ENCODE results near the gene PRSS53.

PRSS53 gene

DNA sequence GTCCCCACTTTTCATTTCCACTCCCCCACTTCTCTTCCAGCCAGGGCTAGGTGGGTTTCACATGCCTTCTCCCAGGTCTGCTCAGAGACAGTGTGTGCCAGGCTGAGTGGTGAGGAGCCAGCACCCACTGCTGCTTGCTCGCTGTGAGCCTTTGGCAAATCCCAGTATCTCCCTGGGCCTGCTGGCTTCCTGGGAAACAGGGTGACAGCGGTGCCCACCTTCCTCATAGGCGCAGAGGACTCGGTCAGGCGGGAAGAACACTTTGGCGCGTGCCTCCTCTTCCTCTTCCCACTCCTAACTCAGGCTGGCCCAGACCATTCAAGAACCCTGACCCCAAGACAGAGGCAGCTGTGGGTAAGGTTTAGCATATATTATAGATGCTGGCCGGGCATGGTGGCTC lies 456 bp upstream of the PRSS53 start:
- Histone ChIP-seq H3K4me3 (ENCODE audit: low read length, poor library complexity, severe bottlenecking) (no peak overlapping the region), H3F3A (ENCODE audit: low read depth) (no peaks in the 10 kb centered on the region), H3K4me1 (ENCODE audit: insufficient read depth, low read length, poor library complexity, severe bottlenecking) (peaks cover 21% of the 10 kb centered on the region), H3K27me3 (ENCODE audit: insufficient read depth, low read length, poor library complexity, severe bottlenecking) (no peaks in the 10 kb centered on the region), H3K4me2 (ENCODE audit: low read depth, low read length, poor library complexity, severe bottlenecking) (no peak overlapping the region), H3K9me3 (ENCODE audit: insufficient read depth, low read depth, low read length) (no peaks in the 10 kb centered on the region), H2AFZ (ENCODE audit: low read length) (no peak overlapping the region), H3K79me2 (ENCODE audit: insufficient read depth, low read length) (peaks cover 41% of the 10 kb centered on the region), H4K20me1 (ENCODE audit: insufficient read depth, low read length, poor library complexity, severe bottlenecking) (peaks cover 14% of the 10 kb centered on the region), H3K9me2 (replicated peaks; ENCODE audit: low read depth, low read length) (no peaks in the 10 kb centered on the region), H3K9ac (ENCODE audit: low read depth, low read length, poor library complexity, severe bottlenecking) (no peak overlapping the region), H3K36me3 (ENCODE audit: insufficient read depth, low read length) (peaks cover 19% of the 10 kb centered on the region; the same call in 1 of the 2 replicates)
- no peak for TF ChIP-seq EZH2phosphoT487 (IDR thresholded peaks at IDR 0.05; ENCODE audit: borderline replicate concordance)
- TF ChIP-seq, protein P1, sequence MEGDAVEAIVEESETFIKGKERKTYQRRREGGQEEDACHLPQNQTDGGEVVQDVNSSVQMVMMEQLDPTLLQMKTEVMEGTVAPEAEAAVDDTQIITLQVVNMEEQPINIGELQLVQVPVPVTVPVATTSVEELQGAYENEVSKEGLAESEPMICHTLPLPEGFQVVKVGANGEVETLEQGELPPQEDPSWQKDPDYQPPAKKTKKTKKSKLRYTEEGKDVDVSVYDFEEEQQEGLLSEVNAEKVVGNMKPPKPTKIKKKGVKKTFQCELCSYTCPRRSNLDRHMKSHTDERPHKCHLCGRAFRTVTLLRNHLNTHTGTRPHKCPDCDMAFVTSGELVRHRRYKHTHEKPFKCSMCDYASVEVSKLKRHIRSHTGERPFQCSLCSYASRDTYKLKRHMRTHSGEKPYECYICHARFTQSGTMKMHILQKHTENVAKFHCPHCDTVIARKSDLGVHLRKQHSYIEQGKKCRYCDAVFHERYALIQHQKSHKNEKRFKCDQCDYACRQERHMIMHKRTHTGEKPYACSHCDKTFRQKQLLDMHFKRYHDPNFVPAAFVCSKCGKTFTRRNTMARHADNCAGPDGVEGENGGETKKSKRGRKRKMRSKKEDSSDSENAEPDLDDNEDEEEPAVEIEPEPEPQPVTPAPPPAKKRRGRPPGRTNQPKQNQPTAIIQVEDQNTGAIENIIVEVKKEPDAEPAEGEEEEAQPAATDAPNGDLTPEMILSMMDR (conservative IDR thresholded peaks at IDR 0.05; ENCODE audit: low read length): no peak

DNA sequence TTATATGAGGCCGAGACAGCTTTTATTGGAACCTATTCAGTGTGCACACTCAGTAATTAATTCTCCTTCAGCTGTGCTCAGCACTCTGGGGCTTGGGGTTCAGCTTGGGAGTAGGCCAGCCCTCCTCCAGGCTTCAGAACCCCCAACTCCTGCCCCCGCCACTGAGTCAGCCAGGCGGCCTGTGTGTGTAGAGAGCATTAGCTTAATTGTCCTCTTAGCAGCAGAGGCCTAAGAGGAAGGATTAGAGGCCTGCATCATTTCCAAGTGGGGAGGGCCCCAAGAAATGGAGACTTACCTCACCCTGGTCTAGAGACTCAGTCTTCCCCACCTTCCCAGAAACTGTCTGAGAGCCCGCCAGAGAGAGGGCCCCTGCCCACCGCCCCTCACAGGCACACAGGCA lies 772 bp downstream of the PRSS53 start:
- Histone ChIP-seq H3K9ac (ENCODE audit: low read depth, low read length, poor library complexity, severe bottlenecking) (no peak overlapping the region), H3K9me2 (replicated peaks; ENCODE audit: low read depth, low read length) (no peaks in the 10 kb centered on the region), H3K27me3 (ENCODE audit: insufficient read depth, low read length, poor library complexity, severe bottlenecking) (no peaks in the 10 kb centered on the region), H3K36me3 (ENCODE audit: insufficient read depth, low read length) (peaks cover 30% of the 10 kb centered on the region; the same call in 1 of the 2 replicates), H3K79me2 (ENCODE audit: insufficient read depth, low read length) (peaks cover 29% of the 10 kb centered on the region; the same call in 1 of the 2 replicates), H3K9me3 (ENCODE audit: insufficient read depth, low read depth, low read length) (no peaks in the 10 kb centered on the region), H3K4me2 (ENCODE audit: low read depth, low read length, poor library complexity, severe bottlenecking) (no peak overlapping the region), H3F3A (ENCODE audit: low read depth) (no peaks in the 10 kb centered on the region), H3K4me3 (ENCODE audit: low read length, poor library complexity, severe bottlenecking) (no peak overlapping the region), H4K20me1 (ENCODE audit: insufficient read depth, low read length, poor library complexity, severe bottlenecking) (peaks cover 15% of the 10 kb centered on the region), H3K4me1 (ENCODE audit: insufficient read depth, low read length, poor library complexity, severe bottlenecking) (peaks cover 15% of the 10 kb centered on the region), H2AFZ (ENCODE audit: low read length) (no peak overlapping the region)
- no peak for TF ChIP-seq EZH2phosphoT487 (IDR thresholded peaks at IDR 0.05; ENCODE audit: borderline replicate concordance)
- TF ChIP-seq, protein P1 (conservative IDR thresholded peaks at IDR 0.05; ENCODE audit: low read length): no peak

DNA sequence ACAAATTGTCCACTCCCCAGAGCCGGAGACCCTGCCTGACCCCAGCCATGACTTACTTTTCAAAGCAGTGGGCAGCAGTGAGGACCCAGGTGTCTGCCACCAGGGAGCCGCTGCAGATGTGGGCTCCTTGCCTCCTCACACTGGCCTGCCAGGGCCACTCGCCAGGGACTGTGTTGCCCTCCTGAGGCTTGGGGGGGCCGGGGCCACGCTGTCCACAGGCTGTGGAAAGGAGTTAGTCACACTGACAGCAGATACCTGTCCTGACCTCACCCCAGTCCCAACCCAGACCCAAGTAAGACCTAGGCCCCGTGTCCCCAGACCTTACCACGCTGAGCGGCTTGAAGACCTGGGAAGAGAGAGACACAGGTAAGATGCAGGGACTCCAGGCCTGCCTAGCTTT lies 1.3 kb downstream of the PRSS53 start:
- no peaks in the 10 kb centered on the region for H3K9me2 ChIP-seq (replicated peaks; ENCODE audit: low read depth, low read length)
- H3F3A ChIP-seq (ENCODE audit: low read depth): no peaks in the 10 kb centered on the region
- no peak overlapping the region for H3K4me2 ChIP-seq (ENCODE audit: low read depth, low read length, poor library complexity, severe bottlenecking)
- H3K27me3 ChIP-seq (ENCODE audit: insufficient read depth, low read length, poor library complexity, severe bottlenecking): no peaks in the 10 kb centered on the region
- TF ChIP-seq, protein P1 (conservative IDR thresholded peaks at IDR 0.05; ENCODE audit: low read length): no peak
- no peak for TF ChIP-seq EZH2phosphoT487 (IDR thresholded peaks at IDR 0.05; ENCODE audit: borderline replicate concordance)
- H2AFZ ChIP-seq (ENCODE audit: low read length): no peak overlapping the region
- H3K4me1 ChIP-seq (ENCODE audit: insufficient read depth, low read length, poor library complexity, severe bottlenecking): peaks cover 12% of the 10 kb centered on the region
- H3K9ac ChIP-seq (ENCODE audit: low read depth, low read length, poor library complexity, severe bottlenecking): no peak overlapping the region
- H4K20me1 ChIP-seq (ENCODE audit: insufficient read depth, low read length, poor library complexity, severe bottlenecking): peaks cover 13% of the 10 kb centered on the region
- H3K79me2 ChIP-seq (ENCODE audit: insufficient read depth, low read length): peaks cover 24% of the 10 kb centered on the region; the same call in 1 of the 2 replicates
- peaks cover 30% of the 10 kb centered on the region; the same call in 1 of the 2 replicates for H3K36me3 ChIP-seq (ENCODE audit: insufficient read depth, low read length)
- no peak overlapping the region for H3K4me3 ChIP-seq (ENCODE audit: low read length, poor library complexity, severe bottlenecking)
- H3K9me3 ChIP-seq (ENCODE audit: insufficient read depth, low read depth, low read length): no peaks in the 10 kb centered on the region

Data from Loucy (cell line).